HS-5 (cell line): Measurements from ENCODE around the gene INTS3.

ENCODE experiments used
- DNase-seq: peaks from one replicate; pipeline ENCODE4 v3.0.0-alpha.2; 2012; ENCODE audit warnings: low read depth

INTS3 gene

GRCh38 chr1:153795934-153796785 is 68.3 kb downstream of the INTS3 start:
- no peak for DNase-seq

- DNase-seq = no peak
These were observed 69.2 kb downstream of the INTS3 start for GRCh38 chr1:153796786-153797659.

- DNase-seq = no peak
These were observed 70.6 kb downstream of the INTS3 start for GRCh38 chr1:153798468-153798780.

- DNase-seq = no peak
These were observed 71.2 kb downstream of the INTS3 start for GRCh38 chr1:153799016-153799415.

- no peak for DNase-seq
These were observed 72.0 kb downstream of the INTS3 start for GRCh38 chr1:153799566-153800465.

GRCh38 chr1:153800516-153800915 is 72.7 kb downstream of the INTS3 start:
- DNase-seq = no peak

GRCh38 chr1:153801028-153801625 is 73.3 kb downstream of the INTS3 start:
- DNase-seq = no peak

GRCh38 chr1:153801786-153802697 is 74.2 kb downstream of the INTS3 start:
- DNase-seq = no peak

GRCh38 chr1:153803470-153804056 is 75.7 kb downstream of the INTS3 start:
- no peak for DNase-seq

- no peak for DNase-seq
These were observed 76.3 kb downstream of the INTS3 start for GRCh38 chr1:153804112-153804511.

GRCh38 chr1:153805042-153805745 is 77.3 kb downstream of the INTS3 start:
- DNase-seq = peak; percentile 83

- DNase-seq = no peak
These were observed 78.3 kb downstream of the INTS3 start for GRCh38 chr1:153805886-153806719.

GRCh38 chr1:153816283-153816889 is 88.5 kb downstream of the INTS3 start:
- DNase-seq = no peak

GRCh38 chr1:153818876-153819275 is 91.0 kb downstream of the INTS3 start:
- no peak for DNase-seq
